RCC 7860 (cell line): ENCODE data around the gene TEX13B.
"Not testable (repeated sequence)": the region's sequence is repeated elsewhere in the genome, so short reads cannot be mapped to it uniquely, and the experiment has no call there.

ENCODE experiments used
- DNase-seq: peaks from one replicate; pipeline ENCODE4 v3.0.0-alpha.2; 2015; ENCODE audit warnings: low spot score
- FAIRE-seq: peaks from 2 replicates; lab custom pipeline; 2012; peaks lifted over from hg19 to GRCh38; lab: Jason Lieb, UNC

Gene TEX13B

GRCh38 chrX:107982356-107982755 lies at the start of gene TEX13B:
Gene TEX13B (minus strand): TSS chrX:107982370. CDS start chrX:107982127, 243 bp downstream.
- FAIRE-seq: no peak

GRCh38 chrX:108029928-108030711 lies 48.0 kb upstream of the TEX13B start:
- no peak for FAIRE-seq
- no peak for DNase-seq

More at GRCh38 chrX:107982356-107982755, at the start of gene TEX13B:
- DNase-seq: no peak

- FAIRE-seq (no peak), DNase-seq (no peak)
These were observed 46.7 kb upstream of the TEX13B start for GRCh38 chrX:108028854-108029253.

GRCh38 chrX:108025954-108026600 lies 43.9 kb upstream of the TEX13B start:
- DNase-seq: no peak
- FAIRE-seq: no peak

GRCh38 chrX:108025376-108025775 lies 43.2 kb upstream of the TEX13B start:
- FAIRE-seq: no peak
- DNase-seq: no peak

GRCh38 chrX:108022491-108023089 lies 40.4 kb upstream of the TEX13B start:
- DNase-seq: no peak
- FAIRE-seq: no peak

- peak; percentile 48 for FAIRE-seq
- DNase-seq: no peak
These were observed 38.5 kb upstream of the TEX13B start for GRCh38 chrX:108020631-108021030.

GRCh38 chrX:108019382-108019875 lies 37.3 kb upstream of the TEX13B start:
- DNase-seq (no peak), FAIRE-seq (no peak)

- DNase-seq: no peak
- no peak for FAIRE-seq
These were observed 36.6 kb upstream of the TEX13B start for GRCh38 chrX:108018656-108019381.

GRCh38 chrX:108001218-108001814 lies 19.1 kb upstream of the TEX13B start:
- DNase-seq (peak; percentile 18), FAIRE-seq (no peak)

GRCh38 chrX:108000751-108001150 lies 18.6 kb upstream of the TEX13B start:
- no peak for FAIRE-seq
- DNase-seq: no peak

GRCh38 chrX:107996124-107996523 lies 14.0 kb upstream of the TEX13B start:
- FAIRE-seq (no peak), DNase-seq (no peak)

GRCh38 chrX:107985033-107985432 lies 2.9 kb upstream of the TEX13B start:
- DNase-seq (no peak), FAIRE-seq (no peak)

GRCh38 chrX:107979534-107979933 lies 2.6 kb downstream of the TEX13B start:
- FAIRE-seq (no peak), DNase-seq (no peak)

GRCh38 chrX:107978707-107979307 lies 3.4 kb downstream of the TEX13B start:
- no peak for DNase-seq
- FAIRE-seq: no peak

GRCh38 chrX:107978071-107978470 lies 4.1 kb downstream of the TEX13B start:
- no peak for FAIRE-seq

GRCh38 chrX:107971636-107972035 lies 10.5 kb downstream of the TEX13B start:
- FAIRE-seq (no peak), DNase-seq (no peak)

More at GRCh38 chrX:107978071-107978470, 4.1 kb downstream of the TEX13B start:
- no peak for DNase-seq

- FAIRE-seq (no peak), DNase-seq (no peak)
These were observed 12.1 kb downstream of the TEX13B start for GRCh38 chrX:107970073-107970472.

GRCh38 chrX:107968623-107969022 lies 13.5 kb downstream of the TEX13B start:
- FAIRE-seq (peak; percentile 99), DNase-seq (peak; percentile 83)

- DNase-seq, FAIRE-seq: not testable (repeated sequence)
These were observed 26.8 kb downstream of the TEX13B start for GRCh38 chrX:107955337-107955736.
